Fibroblast of mammary gland (primary cell): ENCODE data around the gene JARID2.
A peak's percentile ranks its signal among the peaks of the same experiment; 100 is the strongest.

Source experiments
- DNase-seq: peaks from one replicate; pipeline ENCODE4 v3.0.0-alpha.2; 2010; ENCODE audit warnings: low read depth
- H3K4me3 ChIP-seq: 2 replicates; pipeline ENCODE4 v1.5.1; 2011; ENCODE audit warnings: low read depth, mild to moderate bottlenecking, low read length, moderate library complexity; ENCODE audit not compliant: control insufficient read depth
- TF ChIP-seq, protein P1 (sequence below): conservative IDR thresholded peaks from 2 replicates; pipeline ENCODE4 v1.5.1; 2011; ENCODE audit warnings: low read depth, low read length, inconsistent platforms; ENCODE audit not compliant: control insufficient read depth, insufficient read depth

JARID2 gene

DNA sequence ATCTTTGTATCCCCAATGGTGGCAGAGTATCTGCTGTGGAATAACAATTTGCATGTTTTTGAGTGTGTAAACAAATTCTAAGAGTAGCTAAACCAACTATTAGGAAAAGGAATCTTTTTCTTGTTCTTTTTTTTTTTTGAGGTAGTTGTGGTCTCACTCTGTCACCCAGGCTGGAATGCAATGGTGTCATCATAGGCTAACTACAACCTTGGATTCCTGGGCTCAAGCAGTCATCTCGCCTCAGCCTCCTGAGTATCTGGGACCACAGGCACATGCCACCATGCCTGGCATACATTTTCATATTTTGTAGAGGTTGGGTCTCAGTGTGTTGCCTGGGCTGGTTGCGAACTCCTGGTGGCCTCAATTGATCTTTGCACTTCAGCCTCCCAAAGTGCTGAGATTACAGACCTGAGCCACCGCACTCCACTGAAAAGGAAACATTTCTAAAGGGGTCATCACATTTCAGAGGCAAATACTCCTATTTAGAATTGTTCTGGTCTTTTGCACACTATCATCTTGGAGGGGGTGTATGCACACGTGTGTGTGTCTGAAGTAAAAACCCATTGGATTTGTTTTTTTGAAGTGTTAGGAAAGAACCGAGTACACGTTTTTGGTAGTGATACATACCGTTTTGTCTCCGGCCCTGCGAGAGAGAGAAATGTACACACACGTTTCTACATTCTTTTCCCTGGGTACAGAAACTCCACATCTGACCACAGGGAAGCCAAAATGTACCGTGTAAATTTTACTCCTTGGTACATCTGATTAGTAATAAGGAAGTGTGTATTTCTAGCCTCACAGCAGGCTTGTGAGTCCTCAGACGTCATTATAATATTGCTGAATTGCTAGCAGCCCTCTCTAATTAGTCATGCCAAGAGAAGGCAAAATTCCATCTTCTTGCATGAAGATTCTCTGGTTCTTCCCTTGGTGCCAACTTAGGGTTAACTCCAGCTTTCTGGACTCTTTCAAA lies 183.6 kb downstream of the JARID2 start:
- TF ChIP-seq, protein P1, sequence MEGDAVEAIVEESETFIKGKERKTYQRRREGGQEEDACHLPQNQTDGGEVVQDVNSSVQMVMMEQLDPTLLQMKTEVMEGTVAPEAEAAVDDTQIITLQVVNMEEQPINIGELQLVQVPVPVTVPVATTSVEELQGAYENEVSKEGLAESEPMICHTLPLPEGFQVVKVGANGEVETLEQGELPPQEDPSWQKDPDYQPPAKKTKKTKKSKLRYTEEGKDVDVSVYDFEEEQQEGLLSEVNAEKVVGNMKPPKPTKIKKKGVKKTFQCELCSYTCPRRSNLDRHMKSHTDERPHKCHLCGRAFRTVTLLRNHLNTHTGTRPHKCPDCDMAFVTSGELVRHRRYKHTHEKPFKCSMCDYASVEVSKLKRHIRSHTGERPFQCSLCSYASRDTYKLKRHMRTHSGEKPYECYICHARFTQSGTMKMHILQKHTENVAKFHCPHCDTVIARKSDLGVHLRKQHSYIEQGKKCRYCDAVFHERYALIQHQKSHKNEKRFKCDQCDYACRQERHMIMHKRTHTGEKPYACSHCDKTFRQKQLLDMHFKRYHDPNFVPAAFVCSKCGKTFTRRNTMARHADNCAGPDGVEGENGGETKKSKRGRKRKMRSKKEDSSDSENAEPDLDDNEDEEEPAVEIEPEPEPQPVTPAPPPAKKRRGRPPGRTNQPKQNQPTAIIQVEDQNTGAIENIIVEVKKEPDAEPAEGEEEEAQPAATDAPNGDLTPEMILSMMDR = no peak
- no peak overlapping the region for H3K4me3 ChIP-seq
- DNase-seq = peak; percentile 78

- DNase-seq = no peak
- TF ChIP-seq, protein P1 = no peak
- no peak overlapping the region for H3K4me3 ChIP-seq
Observed at GRCh38 chr6:15430186-15430585, 184.3 kb downstream of the JARID2 start.

DNA sequence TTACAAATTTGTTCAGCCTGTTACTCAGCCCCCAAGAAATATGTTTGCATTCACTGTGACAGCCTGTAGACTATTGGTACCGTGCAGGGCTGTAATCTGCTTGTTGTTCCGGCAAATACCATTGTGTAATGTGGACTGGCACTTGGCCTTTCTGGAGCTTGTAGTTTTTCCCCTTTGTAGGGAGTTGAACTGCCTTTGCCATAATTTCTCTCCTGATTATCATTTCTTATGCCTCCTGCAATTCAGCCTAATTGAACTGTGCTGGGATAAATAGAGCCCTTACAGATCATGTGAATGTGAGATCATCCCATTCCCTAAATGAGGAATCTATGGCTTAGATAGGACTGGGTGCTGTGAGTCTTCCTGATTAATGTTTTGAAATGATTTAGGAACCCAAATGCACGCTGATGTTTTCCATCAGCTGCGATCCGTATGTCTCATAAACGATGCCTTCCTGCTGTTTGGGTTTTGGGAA lies 185.1 kb downstream of the JARID2 start:
- DNase-seq = no peak
- TF ChIP-seq, protein P1 = no peak
- no peak overlapping the region for H3K4me3 ChIP-seq

- TF ChIP-seq, protein P1 = no peak
- peak; percentile 35 for DNase-seq
- H3K4me3 ChIP-seq = no peak overlapping the region
Observed at GRCh38 chr6:15431762-15432483, 186.1 kb downstream of the JARID2 start.

DNA sequence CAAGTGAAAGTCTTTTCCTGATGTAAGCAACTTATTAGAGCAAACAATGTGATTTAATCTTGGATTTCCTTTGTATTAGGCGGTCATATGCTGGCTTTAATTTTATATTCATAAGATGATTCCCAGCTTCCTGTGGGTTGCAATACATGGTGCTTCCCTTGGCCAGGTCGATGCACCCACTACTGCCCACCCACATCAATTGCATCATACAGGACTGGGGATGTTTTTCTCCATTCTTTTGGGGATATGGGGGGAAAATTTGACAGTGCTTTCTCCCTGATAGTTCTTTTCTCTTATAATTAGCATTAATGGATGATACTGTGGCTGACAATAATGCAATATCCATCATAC lies 187.6 kb downstream of the JARID2 start:
- TF ChIP-seq, protein P1 = no peak
- DNase-seq = no peak
- H3K4me3 ChIP-seq = no peak overlapping the region

GRCh38 chr6:15434263-15434662 lies 188.4 kb downstream of the JARID2 start:
- no peak for DNase-seq
- H3K4me3 ChIP-seq = no peak overlapping the region
- TF ChIP-seq, protein P1 = no peak
